ENCODE results near the gene SLC44A5.
"Not testable (repeated sequence)": the region's sequence is repeated elsewhere in the genome, so short reads cannot be mapped to it uniquely, and the experiment has no call there.

SLC44A5 gene

GRCh38 chr1:75188892-75189291, 422.0 kb downstream of the SLC44A5 start:
- DNase-seq (ENCODE audit: low read depth in 2 of 2), result no peak

GRCh38 chr1:75181214-75181955, 429.5 kb downstream of the SLC44A5 start:
- DNase-seq (ENCODE audit: low read depth in 2 of 2), result not testable (repeated sequence)

GRCh38 chr1:75174031-75174760, 436.7 kb downstream of the SLC44A5 start:
- no peak for DNase-seq (ENCODE audit: low read depth in 2 of 2)

GRCh38 chr1:75172556-75172955, 438.4 kb downstream of the SLC44A5 start:
- DNase-seq (ENCODE audit: low read depth in 2 of 2), result no peak

GRCh38 chr1:75171876-75172275, 439.0 kb downstream of the SLC44A5 start:
- no peak for DNase-seq (ENCODE audit: low read depth in 2 of 2)

GRCh38 chr1:75170981-75171380, 439.9 kb downstream of the SLC44A5 start:
- DNase-seq (ENCODE audit: low read depth in 2 of 2), result no peak

GRCh38 chr1:75170011-75170410, 440.9 kb downstream of the SLC44A5 start:
- DNase-seq (ENCODE audit: low read depth in 2 of 2), result no peak

GRCh38 chr1:75166821-75167220, 444.1 kb downstream of the SLC44A5 start:
- no peak for DNase-seq (ENCODE audit: low read depth in 2 of 2)

- no peak for DNase-seq (ENCODE audit: low read depth in 2 of 2)
Measured at GRCh38 chr1:75165264-75165663, 445.6 kb downstream of the SLC44A5 start.

- DNase-seq (ENCODE audit: low read depth in 2 of 2), result no peak
Measured at GRCh38 chr1:75159154-75159553, 451.8 kb downstream of the SLC44A5 start.
